Sigmoid colon (tissue), 3 donors: ENCODE measurements around the gene NFIB.

Source experiments
- POLR2A ChIP-seq, 2 donors: fragments of 450-650 bp; IDR thresholded peaks; one replicate each; pipeline ENCODE4 v1.6.1; 2016; ENCODE audit warnings: antibody characterized with exemption in 2 of 2, mild to moderate bottlenecking in 2 of 2, moderate library complexity in 2 of 2
- TF ChIP-seq, protein P1 (sequence below), 4 experiments: fragments of 450-650 bp in 3 of 4; fragments of 200-600 bp in 1 of 4; IDR thresholded peaks; one replicate each; pipeline ENCODE4 v1.5.1; 2016 to 2019; ENCODE audit warnings: antibody characterized with exemption in 4 of 4, mild to moderate bottlenecking in 3 of 4, moderate library complexity in 2 of 4

DNA sequence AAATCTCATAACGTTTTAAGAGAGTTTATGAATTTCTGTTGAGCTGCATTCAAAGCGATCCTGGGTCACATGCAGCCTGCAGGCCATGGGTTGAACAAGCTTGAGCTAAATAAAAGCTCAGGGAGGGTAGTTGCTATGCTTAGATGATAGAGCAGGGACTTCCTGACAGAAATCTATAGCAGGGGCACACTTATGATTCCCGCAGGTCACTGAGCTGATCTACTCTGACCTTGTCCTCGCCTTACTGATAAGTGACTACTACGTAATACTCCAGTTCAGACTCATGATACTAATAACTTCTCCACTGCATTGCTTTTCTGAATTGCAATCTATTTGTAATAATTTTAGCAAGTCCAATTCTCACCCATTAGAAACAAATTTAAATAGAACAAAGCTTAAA lies 90.9 kb downstream of the NFIB start:
- TF ChIP-seq, protein P1, sequence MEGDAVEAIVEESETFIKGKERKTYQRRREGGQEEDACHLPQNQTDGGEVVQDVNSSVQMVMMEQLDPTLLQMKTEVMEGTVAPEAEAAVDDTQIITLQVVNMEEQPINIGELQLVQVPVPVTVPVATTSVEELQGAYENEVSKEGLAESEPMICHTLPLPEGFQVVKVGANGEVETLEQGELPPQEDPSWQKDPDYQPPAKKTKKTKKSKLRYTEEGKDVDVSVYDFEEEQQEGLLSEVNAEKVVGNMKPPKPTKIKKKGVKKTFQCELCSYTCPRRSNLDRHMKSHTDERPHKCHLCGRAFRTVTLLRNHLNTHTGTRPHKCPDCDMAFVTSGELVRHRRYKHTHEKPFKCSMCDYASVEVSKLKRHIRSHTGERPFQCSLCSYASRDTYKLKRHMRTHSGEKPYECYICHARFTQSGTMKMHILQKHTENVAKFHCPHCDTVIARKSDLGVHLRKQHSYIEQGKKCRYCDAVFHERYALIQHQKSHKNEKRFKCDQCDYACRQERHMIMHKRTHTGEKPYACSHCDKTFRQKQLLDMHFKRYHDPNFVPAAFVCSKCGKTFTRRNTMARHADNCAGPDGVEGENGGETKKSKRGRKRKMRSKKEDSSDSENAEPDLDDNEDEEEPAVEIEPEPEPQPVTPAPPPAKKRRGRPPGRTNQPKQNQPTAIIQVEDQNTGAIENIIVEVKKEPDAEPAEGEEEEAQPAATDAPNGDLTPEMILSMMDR (IDR thresholded peaks at IDR 0.05) = no peak
- no peak for TF ChIP-seq POLR2A (IDR thresholded peaks at IDR 0.05)
